GM06990 (cell line): ENCODE measurements around the gene GABRR1.

Source experiments
- DNase-seq: peaks from one replicate; pipeline ENCODE4 v3.0.0-alpha.2; 2011; ENCODE audit not compliant: insufficient read length; ENCODE audit errors: extremely low read depth
- H3K27me3 ChIP-seq: replicated peaks from 2 replicates; pipeline ENCODE4 v1.6.0; 2011; ENCODE audit warnings: low read length; ENCODE audit not compliant: control insufficient read depth, insufficient read depth
- H3K36me3 ChIP-seq: 2 replicates; pipeline ENCODE4 v1.5.1; 2011; ENCODE audit warnings: low read length; ENCODE audit not compliant: control insufficient read depth, insufficient read depth
- H3K4me3 ChIP-seq: replicated peaks from 2 replicates; pipeline ENCODE4 v1.5.1; 2011; ENCODE audit warnings: low read depth, mild to moderate bottlenecking, control low read depth, low read length
- CTCF ChIP-seq: IDR thresholded peaks from 2 replicates; pipeline ENCODE4 v1.5.1; 2011; ENCODE audit warnings: low read length, control low read depth, mild to moderate bottlenecking, inconsistent platforms; ENCODE audit not compliant: insufficient read depth, poor library complexity, severe bottlenecking

Gene GABRR1

GRCh38 chr6:89199579-89199978, 17.6 kb downstream of the GABRR1 start:
- DNase-seq, result no peak
- Histone ChIP-seq H3K36me3 (no peaks in the 10 kb centered on the region), H3K27me3 (no peaks in the 10 kb centered on the region; the same call in none of the 2 replicates), H3K4me3 (no peak overlapping the region)
- TF ChIP-seq CTCF, result no peak

GRCh38 chr6:89198235-89198634, 18.9 kb downstream of the GABRR1 start:
- no peak for TF ChIP-seq CTCF
- no peaks in the 10 kb centered on the region; the same call in none of the 2 replicates for H3K27me3 ChIP-seq
- no peaks in the 10 kb centered on the region for H3K36me3 ChIP-seq
- DNase-seq, result no peak
- no peak overlapping the region for H3K4me3 ChIP-seq

- no peak overlapping the region for H3K4me3 ChIP-seq
- H3K27me3 ChIP-seq, result no peaks in the 10 kb centered on the region; the same call in none of the 2 replicates
- no peaks in the 10 kb centered on the region for H3K36me3 ChIP-seq
- TF ChIP-seq CTCF, result no peak
- no peak for DNase-seq
Measured at GRCh38 chr6:89197141-89197540, 20.0 kb downstream of the GABRR1 start.

- DNase-seq, result no peak
- Histone ChIP-seq H3K27me3 (no peaks in the 10 kb centered on the region; the same call in none of the 2 replicates), H3K36me3 (no peaks in the 10 kb centered on the region), H3K4me3 (no peak overlapping the region)
- no peak for TF ChIP-seq CTCF
Measured at GRCh38 chr6:89194559-89194958, 22.6 kb downstream of the GABRR1 start.

DNA sequence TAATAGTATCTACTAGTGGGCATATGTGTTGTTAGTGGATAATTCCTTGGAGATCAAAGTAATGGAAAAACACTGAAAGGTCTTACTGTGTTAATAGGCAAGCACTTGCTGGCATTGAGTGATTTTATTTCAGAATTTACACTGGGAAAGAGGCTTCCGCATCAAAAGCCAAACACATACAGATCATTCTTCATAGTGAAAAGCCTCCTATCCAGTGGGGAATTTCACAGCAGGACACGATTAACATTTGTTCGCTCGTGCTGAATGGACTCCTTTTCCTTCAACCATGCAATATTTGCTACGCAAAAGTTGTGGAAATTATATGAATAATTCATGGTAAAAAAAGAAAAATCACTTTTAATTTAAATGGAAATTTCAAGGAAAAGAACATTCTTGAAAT, 26.4 kb downstream of the GABRR1 start:
- Histone ChIP-seq H3K36me3 (no peaks in the 10 kb centered on the region), H3K27me3 (no peaks in the 10 kb centered on the region; the same call in 1 of the 2 replicates), H3K4me3 (no peak overlapping the region)
- no peak for DNase-seq
- TF ChIP-seq CTCF, result no peak

GRCh38 chr6:89187504-89187903, 29.7 kb downstream of the GABRR1 start:
- Histone ChIP-seq H3K36me3 (no peaks in the 10 kb centered on the region), H3K27me3 (no peaks in the 10 kb centered on the region; the same call in 1 of the 2 replicates), H3K4me3 (no peak overlapping the region)
- DNase-seq, result no peak
- no peak for TF ChIP-seq CTCF
